Esophagus squamous epithelium (tissue), 5 donors: ENCODE data around the gene MOB3B. TPM values are rescaled to one million over a fixed set of nuclear protein-coding genes. Genes with fewer than 3 reads are reported as not detected.

Experiments
- DNase-seq: peaks from one replicate; lab custom pipeline; 2025; lab: John Stamatoyannopoulos, UW
- H3K27ac ChIP-seq, 4 donors: fragments of 200-600 bp; sonication (generic); one replicate each; pipeline ENCODE4 v1.5.1; 2016 to 2019; ENCODE audit warnings: mild to moderate bottlenecking in 1 of 4
- H3K27me3 ChIP-seq, 4 donors: fragments of 200-600 bp; sonication (generic); 1 replicate in 3 of 4; 2 replicates in 1 of 4; pipeline versions ENCODE4 v1.5.1 to v1.6.0; 2017 to 2021; ENCODE audit warnings: antibody characterized with exemption in 1 of 4
- H3K36me3 ChIP-seq, 3 donors: fragments of 200-600 bp; sonication (generic); one replicate each; pipeline ENCODE4 v1.5.1; 2016 to 2019
- H3K4me1 ChIP-seq, 3 donors: fragments of 200-600 bp; sonication (generic); one replicate each; pipeline ENCODE4 v1.5.1; 2017 to 2019
- H3K4me3 ChIP-seq, 4 donors: fragments of 200-600 bp; sonication (generic); 1 replicate in 3 of 4; 2 replicates in 1 of 4; pipeline ENCODE4 v1.5.1; 2016 to 2019; ENCODE audit warnings: mild to moderate bottlenecking in 2 of 4, moderate library complexity in 1 of 4
- H3K9me3 ChIP-seq, 3 donors: fragments of 200-600 bp; sonication (generic); one replicate each; pipeline ENCODE4 v1.5.1; 2016 to 2019
- CTCF ChIP-seq, 6 experiments: fragments of 450-650 bp in 4 of 6; fragments of 200-600 bp in 2 of 6; sonication (generic) in 2 of 6; IDR thresholded peaks; one replicate each; pipeline ENCODE4 v1.5.1; 2016 to 2019; ENCODE audit warnings: antibody characterized with exemption in 6 of 6, mild to moderate bottlenecking in 4 of 6, moderate library complexity in 4 of 6
- POLR2A ChIP-seq, 4 donors: fragments of 450-650 bp; IDR thresholded peaks; one replicate each; pipeline ENCODE4 v1.6.1; 2017; ENCODE audit warnings: antibody characterized with exemption in 4 of 4, mild to moderate bottlenecking in 4 of 4, moderate library complexity in 3 of 4
- WGBS, 2 donors: methylation state at CpG; one replicate each; pipeline ENCODE4 v1.1.5; 2018; 5-methylcytosine and 5-hydroxymethylcytosine counted together
- intact Hi-C: fragments of 100-400 bp; cut with DNase I; formaldehyde crosslinking; loops from one replicate; pipeline ENCODE4 v1.15.0; 2022
- total RNA-seq, 4 donors: library from RNA; depleted of rRNA; stranded (reverse); fragments of >200 nt; gene quantifications; one replicate each; pipeline ENCODE4 v1.1.0, GENCODE V29; 2016
- donor health status: DM: yes; HTN: yes; CAD: no.

The MOB3B gene
- total RNA-seq, 4 donors from 2014 or later, result 2.2 to 7.6 (median 5.2) TPM

GRCh38 chr9:27430750-27431535 lies 98.7 kb downstream of the MOB3B start:
- DNase-seq, result no peak
- intact Hi-C loops, result loop anchor here (10.0 kb wide), 1 partner anchor 46 kb away; no protein-coding TSS in a partner anchor
- Histone ChIP-seq H3K36me3 (no peaks in the 10 kb centered on the region), H3K4me1 (peaks cover 3 to 94% (median 28%) of the 10 kb centered on the region in 3 donors), H3K4me3 (no peak overlapping the region), H3K27ac (peak overlapping the region; percentile 47 to 77 (median 73)), H3K9me3 (no peaks in the 10 kb centered on the region), H3K27me3 (no peaks in the 10 kb centered on the region)
- TF ChIP-seq CTCF (IDR thresholded peaks at IDR 0.05) (no peak), POLR2A (IDR thresholded peaks at IDR 0.05) (no peak)
- WGBS, 2 donors, result 42 to 61% methylated on average over 5 of the region's 5 CpGs

GRCh38 chr9:27429917-27430316 lies 99.7 kb downstream of the MOB3B start:
- TF ChIP-seq CTCF (IDR thresholded peaks at IDR 0.05) (no peak), POLR2A (IDR thresholded peaks at IDR 0.05) (no peak)

GRCh38 chr9:27429436-27429835 lies 100.2 kb downstream of the MOB3B start:
- DNase-seq, result no peak
- Histone ChIP-seq H3K36me3 (no peaks in the 10 kb centered on the region), H3K27ac (peak overlapping the region in 1 of 4 donors; percentile 11), H3K9me3 (no peaks in the 10 kb centered on the region), H3K27me3 (no peaks in the 10 kb centered on the region), H3K4me3 (no peak overlapping the region), H3K4me1 (peaks cover 3 to 94% (median 24%) of the 10 kb centered on the region in 3 donors)
- WGBS, 2 donors, result 93 to 95% methylated on average over 2 of the region's 2 CpGs
- intact Hi-C loops, result no loop called here
- TF ChIP-seq CTCF (IDR thresholded peaks at IDR 0.05) (no peak), POLR2A (IDR thresholded peaks at IDR 0.05) (no peak)

More at GRCh38 chr9:27429917-27430316, 99.7 kb downstream of the MOB3B start:
- Histone ChIP-seq H3K36me3 (no peaks in the 10 kb centered on the region), H3K9me3 (no peaks in the 10 kb centered on the region), H3K4me1 (peaks cover 3 to 93% (median 24%) of the 10 kb centered on the region in 3 donors), H3K4me3 (no peak overlapping the region), H3K27me3 (no peaks in the 10 kb centered on the region), H3K27ac (peak overlapping the region in 2 of 4 donors; percentile 71 to 75)
- no peak for DNase-seq
- intact Hi-C loops, result loop anchor here (10.0 kb wide), 1 partner anchor 45 kb away; no protein-coding TSS in a partner anchor
- 59 to 81% methylated on average over 4 of the region's 4 CpGs for WGBS, 2 donors

- peak overlapping the region in 1 of 4 donors; percentile 53 for H3K27ac ChIP-seq
- H3K27me3 ChIP-seq, result no peaks in the 10 kb centered on the region
- TF ChIP-seq POLR2A (IDR thresholded peaks at IDR 0.05) (no peak), CTCF (IDR thresholded peaks at IDR 0.05) (no peak)
- H3K9me3 ChIP-seq, result no peaks in the 10 kb centered on the region
- no peak overlapping the region for H3K4me3 ChIP-seq
- H3K4me1 ChIP-seq, result peaks cover 3 to 94% (median 24%) of the 10 kb centered on the region in 3 donors
- intact Hi-C loops, result no loop called here
- WGBS, 2 donors, result 87 to 92% methylated on average over 1 of the region's 1 CpG
- no peak for DNase-seq
- no peaks in the 10 kb centered on the region for H3K36me3 ChIP-seq
These were observed 101.1 kb downstream of the MOB3B start for GRCh38 chr9:27428551-27428950.

GRCh38 chr9:27427272-27427643 lies 102.4 kb downstream of the MOB3B start:
- DNase-seq, result no peak
- Histone ChIP-seq H3K27me3 (no peaks in the 10 kb centered on the region), H3K9me3 (no peaks in the 10 kb centered on the region), H3K27ac (peak overlapping the region; percentile 51 to 64 (median 58)), H3K4me3 (no peak overlapping the region), H3K4me1 (peaks cover 3 to 98% (median 19%) of the 10 kb centered on the region in 3 donors), H3K36me3 (no peaks in the 10 kb centered on the region)
- 34 to 35% methylated on average over 3 of the region's 3 CpGs for WGBS, 2 donors
- intact Hi-C loops, result no loop called here
- TF ChIP-seq CTCF (IDR thresholded peaks at IDR 0.05) (no peak), POLR2A (IDR thresholded peaks at IDR 0.05) (no peak)
